ENCODE results near the gene CD4. TPM values are rescaled to one million over a fixed set of nuclear protein-coding genes. Genes with fewer than 3 reads are reported as not detected.

The CD4 gene
- total RNA-seq, 1 donor from 2014 or later, result not detected

GRCh38 chr12:6765634-6766581 lies 23.4 kb upstream of the CD4 start, which contains the start of gene PTMS:
PTMS (plus strand) TSS chr12:6766363; CDS start chr12:6766706, 343 bp downstream.
- DNase-seq, result peak; percentile 79

GRCh38 chr12:6766651-6767349 lies 22.5 kb upstream of the CD4 start:
- peak; percentile 81 for DNase-seq

GRCh38 chr12:6767353-6768319 lies 21.7 kb upstream of the CD4 start:
- DNase-seq, result peak; percentile 47

GRCh38 chr12:6768437-6768914 lies 20.9 kb upstream of the CD4 start:
- peak; percentile 21 for DNase-seq

GRCh38 chr12:6768990-6769389 lies 20.3 kb upstream of the CD4 start:
- DNase-seq, result peak; percentile 53

- DNase-seq, result no peak
These were observed 19.7 kb upstream of the CD4 start for GRCh38 chr12:6769666-6770065.

- DNase-seq, result no peak
These were observed 19.2 kb upstream of the CD4 start for GRCh38 chr12:6770094-6770493.

- DNase-seq, result no peak
These were observed 18.7 kb upstream of the CD4 start for GRCh38 chr12:6770600-6770999.

GRCh38 chr12:6771091-6771495 lies 18.2 kb upstream of the CD4 start:
- peak; percentile 73 for DNase-seq

GRCh38 chr12:6771509-6772330 lies 17.6 kb upstream of the CD4 start:
- DNase-seq, result no peak

GRCh38 chr12:6772331-6772695 lies 17.0 kb upstream of the CD4 start, which contains the start of gene LAG3:
LAG3 (plus strand) TSS chr12:6772520; CDS start chr12:6772853, 333 bp downstream.
- no peak for DNase-seq

GRCh38 chr12:6772726-6773589 lies 16.4 kb upstream of the CD4 start:
- DNase-seq, result no peak

- DNase-seq, result no peak
These were observed 15.6 kb upstream of the CD4 start for GRCh38 chr12:6773590-6774351.

GRCh38 chr12:6774499-6775062 lies 14.7 kb upstream of the CD4 start:
- no peak for DNase-seq

- DNase-seq, result no peak
These were observed 13.8 kb upstream of the CD4 start for GRCh38 chr12:6775185-6776174.

- DNase-seq, result no peak
These were observed 11.9 kb upstream of the CD4 start for GRCh38 chr12:6777386-6777785.

- peak; percentile 21 for DNase-seq
These were observed 11.1 kb upstream of the CD4 start for GRCh38 chr12:6778217-6778573.

Measured in dermis blood vessel endothelial cell (primary cell).